Testis (tissue), 2 donors: Measurements from ENCODE around the gene OR4M1.
"Not testable (repeated sequence)": the region's sequence is repeated elsewhere in the genome, so short reads cannot be mapped to it uniquely, and the experiment has no call there.

ENCODE experiments used
- POLR2A ChIP-seq: fragments of 450-650 bp; IDR thresholded peaks from one replicate; pipeline ENCODE4 v1.6.1; 2017; ENCODE audit warnings: antibody characterized with exemption, mild to moderate bottlenecking, moderate library complexity
- TF ChIP-seq, protein P1 (sequence below), 3 experiments: fragments of 450-650 bp in 2 of 3; fragments of 200-600 bp in 1 of 3; sonication (generic) in 1 of 3; IDR thresholded peaks; one replicate each; pipeline ENCODE4 v1.5.1; 2016 to 2019; ENCODE audit warnings: antibody characterized with exemption in 3 of 3, mild to moderate bottlenecking in 2 of 3, moderate library complexity in 1 of 3

DNA sequence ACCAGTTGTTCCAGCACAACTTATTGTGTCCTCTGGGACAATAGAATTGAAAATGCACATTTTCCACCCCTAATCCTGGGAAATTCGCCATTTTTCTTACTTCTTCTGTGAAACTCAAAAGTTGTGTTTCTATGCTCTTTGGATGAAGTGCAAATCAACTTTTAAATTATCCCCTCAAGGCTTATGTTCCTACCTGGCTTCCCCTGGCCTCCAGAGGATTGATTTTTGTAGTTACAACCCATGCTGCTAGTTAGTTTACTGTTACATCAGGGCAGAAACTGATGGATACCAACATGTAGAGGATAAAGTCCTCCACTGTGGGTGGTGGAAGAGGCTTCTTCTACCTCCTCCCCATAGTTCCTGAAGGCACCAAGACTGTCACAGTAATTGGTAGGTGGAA is at the start of gene OR4M1:
- not testable (repeated sequence) for TF ChIP-seq POLR2A
- TF ChIP-seq, protein P1, sequence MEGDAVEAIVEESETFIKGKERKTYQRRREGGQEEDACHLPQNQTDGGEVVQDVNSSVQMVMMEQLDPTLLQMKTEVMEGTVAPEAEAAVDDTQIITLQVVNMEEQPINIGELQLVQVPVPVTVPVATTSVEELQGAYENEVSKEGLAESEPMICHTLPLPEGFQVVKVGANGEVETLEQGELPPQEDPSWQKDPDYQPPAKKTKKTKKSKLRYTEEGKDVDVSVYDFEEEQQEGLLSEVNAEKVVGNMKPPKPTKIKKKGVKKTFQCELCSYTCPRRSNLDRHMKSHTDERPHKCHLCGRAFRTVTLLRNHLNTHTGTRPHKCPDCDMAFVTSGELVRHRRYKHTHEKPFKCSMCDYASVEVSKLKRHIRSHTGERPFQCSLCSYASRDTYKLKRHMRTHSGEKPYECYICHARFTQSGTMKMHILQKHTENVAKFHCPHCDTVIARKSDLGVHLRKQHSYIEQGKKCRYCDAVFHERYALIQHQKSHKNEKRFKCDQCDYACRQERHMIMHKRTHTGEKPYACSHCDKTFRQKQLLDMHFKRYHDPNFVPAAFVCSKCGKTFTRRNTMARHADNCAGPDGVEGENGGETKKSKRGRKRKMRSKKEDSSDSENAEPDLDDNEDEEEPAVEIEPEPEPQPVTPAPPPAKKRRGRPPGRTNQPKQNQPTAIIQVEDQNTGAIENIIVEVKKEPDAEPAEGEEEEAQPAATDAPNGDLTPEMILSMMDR (IDR thresholded peaks at IDR 0.05), result not testable (repeated sequence)
